GM19240 (cell line): ENCODE data around the gene GFPT1.
"Not testable (repeated sequence)": the region's sequence is repeated elsewhere in the genome, so short reads cannot be mapped to it uniquely, and the experiment has no call there.

Source experiments
- DNase-seq: peaks from one replicate; pipeline ENCODE4 v3.0.0; 2011; ENCODE audit warnings: low spot score; ENCODE audit not compliant: insufficient read length

Gene GFPT1

GRCh38 chr2:69383176-69383812 lies 3.7 kb downstream of the GFPT1 start:
- DNase-seq, result no peak

GRCh38 chr2:69382547-69382946 lies 4.5 kb downstream of the GFPT1 start:
- no peak for DNase-seq

DNA sequence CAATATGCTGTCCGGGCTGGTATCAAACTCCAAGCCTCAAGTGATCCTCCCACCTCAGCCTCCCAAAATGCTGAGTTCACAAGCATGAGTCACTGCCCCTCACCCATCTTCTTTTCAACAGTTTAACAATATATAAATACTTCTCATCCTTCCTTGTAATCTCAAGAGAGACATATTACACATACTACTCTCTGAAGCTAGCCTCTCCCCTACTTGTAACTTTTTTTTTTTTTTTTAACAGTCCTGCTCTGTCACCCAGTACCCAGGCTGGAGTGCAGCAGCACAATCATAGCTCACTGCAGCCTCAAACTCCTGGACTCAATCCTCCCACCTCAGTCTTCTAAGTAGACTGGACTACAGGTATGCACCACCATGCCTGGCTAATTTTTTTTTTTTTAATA lies 5.7 kb downstream of the GFPT1 start:
- DNase-seq, result no peak

- DNase-seq, result no peak
These were observed 6.7 kb downstream of the GFPT1 start for GRCh38 chr2:69380072-69380917.

- DNase-seq, result no peak
These were observed 10.6 kb downstream of the GFPT1 start for GRCh38 chr2:69376403-69376802.

DNA sequence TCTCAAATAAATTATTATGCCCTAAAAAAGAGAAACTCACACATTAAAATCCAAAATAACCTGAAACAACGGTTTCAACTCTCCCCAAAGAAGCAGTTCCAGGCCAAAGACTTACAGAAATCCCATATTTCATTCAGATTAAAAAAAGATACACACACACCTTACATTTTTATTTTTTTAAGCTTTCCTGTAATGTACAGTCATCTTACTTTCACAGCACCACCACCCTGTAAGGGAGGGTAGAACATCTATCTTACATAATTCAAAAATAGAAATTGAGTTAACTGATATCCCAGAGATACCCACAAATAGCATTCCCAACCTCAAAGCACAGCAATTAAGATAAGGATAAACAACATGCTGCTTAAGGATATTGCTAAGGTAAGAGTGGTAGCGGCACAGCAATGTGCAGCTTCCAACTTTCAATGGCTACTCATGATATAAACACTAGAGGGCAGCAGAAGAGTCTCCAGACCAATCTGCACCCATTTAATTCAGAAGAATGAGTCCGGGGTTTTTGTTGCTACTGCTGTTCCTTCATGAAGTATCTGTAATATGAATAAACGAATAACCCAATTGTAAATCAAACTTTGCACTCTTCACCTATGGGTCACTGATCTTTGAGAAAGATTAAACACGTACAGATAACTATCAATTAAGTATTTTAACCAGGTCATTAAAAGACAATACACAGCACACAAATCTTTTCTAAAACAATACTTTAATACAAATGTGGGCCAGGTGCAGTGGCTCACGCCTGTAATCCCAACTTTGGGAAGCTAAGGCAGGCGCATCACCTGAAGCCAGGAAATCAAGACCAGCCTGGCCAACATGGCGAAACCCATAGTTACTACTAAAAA lies 11.3 kb downstream of the GFPT1 start:
- DNase-seq, result no peak

GRCh38 chr2:69372767-69373166 lies 14.3 kb downstream of the GFPT1 start:
- DNase-seq, result no peak

DNA sequence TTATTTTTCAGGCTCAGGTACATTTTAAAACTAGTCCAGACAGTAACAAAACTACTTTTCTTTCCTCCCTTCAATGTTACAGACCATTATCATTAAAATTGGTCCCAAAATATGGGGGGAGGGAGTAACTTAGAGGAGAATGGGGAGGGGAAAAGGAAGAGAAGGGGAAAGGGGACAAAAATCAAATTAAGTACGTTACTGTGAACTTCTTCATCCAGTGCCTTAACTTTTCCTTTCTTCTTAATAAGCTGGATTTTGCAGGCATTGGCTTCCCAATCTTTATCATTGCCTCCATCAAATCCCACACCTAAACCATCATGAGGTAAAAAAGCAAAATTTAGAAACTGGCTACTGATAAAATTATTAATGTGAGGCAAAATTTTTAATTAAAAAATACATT lies 17.2 kb downstream of the GFPT1 start:
- no peak for DNase-seq

DNA sequence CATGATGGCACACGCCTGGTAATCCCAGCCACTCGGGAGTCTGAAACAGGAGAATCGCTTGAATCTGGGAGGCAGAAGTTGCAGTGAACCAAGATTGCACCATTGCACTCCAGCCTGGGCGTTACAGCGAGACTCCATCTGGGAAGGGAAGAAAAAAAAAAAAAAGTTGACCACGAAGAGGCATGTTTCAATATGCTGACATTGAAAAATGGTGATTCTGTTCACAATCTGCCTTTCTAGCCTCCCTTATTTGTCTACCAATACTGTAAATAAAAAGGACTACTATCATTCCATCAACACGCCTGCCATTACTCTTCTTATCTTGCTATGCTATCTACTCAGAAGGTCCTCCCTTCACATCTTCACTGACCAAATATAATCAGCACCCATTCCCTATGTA lies 18.4 kb downstream of the GFPT1 start:
- no peak for DNase-seq

GRCh38 chr2:69359371-69359770 lies 27.7 kb downstream of the GFPT1 start:
- no peak for DNase-seq

GRCh38 chr2:69358914-69359313 lies 28.1 kb downstream of the GFPT1 start:
- DNase-seq, result no peak

GRCh38 chr2:69356471-69356870 lies 30.6 kb downstream of the GFPT1 start:
- DNase-seq, result no peak

DNA sequence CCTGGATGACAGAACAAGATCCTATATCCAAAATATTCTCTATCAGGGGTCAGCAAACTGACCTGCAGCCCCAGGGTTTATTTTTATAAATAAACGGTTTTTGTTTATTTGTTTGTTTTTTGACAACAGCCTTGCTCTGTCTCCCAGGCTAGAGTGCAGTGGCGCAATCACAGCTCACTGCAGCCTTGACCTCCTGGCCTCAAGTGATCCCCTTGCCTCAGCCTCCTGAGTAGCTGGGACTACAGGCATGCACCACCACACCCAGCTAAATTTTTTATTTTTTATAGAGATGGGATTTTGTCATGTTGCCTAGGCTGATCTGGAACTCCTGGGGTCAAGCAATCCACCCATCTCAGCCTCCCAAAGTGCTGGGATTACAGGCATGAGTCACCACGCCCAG lies 32.1 kb downstream of the GFPT1 start:
- DNase-seq, result not testable (repeated sequence)

GRCh38 chr2:69353360-69353759 lies 33.7 kb downstream of the GFPT1 start:
- no peak for DNase-seq

- no peak for DNase-seq
These were observed 38.2 kb downstream of the GFPT1 start for GRCh38 chr2:69348781-69349180.

GRCh38 chr2:69345434-69345833 lies 41.6 kb downstream of the GFPT1 start:
- no peak for DNase-seq

GRCh38 chr2:69344305-69344704 lies 42.7 kb downstream of the GFPT1 start:
- DNase-seq, result no peak

GRCh38 chr2:69340101-69340775 lies 46.8 kb downstream of the GFPT1 start:
- no peak for DNase-seq

GRCh38 chr2:69335311-69335710 lies 51.7 kb downstream of the GFPT1 start:
- no peak for DNase-seq

GRCh38 chr2:69333352-69333751 lies 53.7 kb downstream of the GFPT1 start:
- no peak for DNase-seq

GRCh38 chr2:69330781-69331180 lies 56.2 kb downstream of the GFPT1 start:
- DNase-seq, result no peak
